Measurements from ENCODE around the gene ZBED4. TPM values are rescaled to one million over a fixed set of nuclear protein-coding genes. Genes with fewer than 3 reads are reported as not detected.

Gene ZBED4
- total RNA-seq, 2 experiments from 2014 or later: 19.7 to 20.1 TPM

DNA sequence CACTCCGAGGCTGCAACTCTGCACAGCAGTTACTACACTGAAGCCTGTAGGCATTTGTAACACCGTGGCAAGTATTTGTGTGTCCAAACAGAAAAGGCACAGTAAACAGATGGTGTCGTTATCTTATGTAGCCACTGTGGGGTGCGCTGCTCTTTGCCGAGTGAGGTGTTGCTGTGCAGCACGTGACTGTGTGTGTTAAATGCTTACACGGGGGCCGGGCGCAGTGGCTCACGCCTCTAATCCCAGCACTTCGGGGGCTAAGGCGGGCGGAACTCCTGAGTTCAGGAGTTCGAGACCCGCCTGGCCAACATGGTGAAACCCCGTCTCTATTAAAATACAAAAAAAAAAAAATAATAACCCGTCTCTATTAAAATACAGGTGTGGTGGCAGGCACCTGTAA lies 11.5 kb downstream of the ZBED4 start:
- H3K27ac Mint-ChIP-seq: no peak overlapping the region
- ATAC-seq (no peak), DNase-seq (no peak)
- H3K4me1 Mint-ChIP-seq (ENCODE audit: low read depth): peaks cover 64% of the 10 kb centered on the region
- TF ChIP-seq, protein P1, sequence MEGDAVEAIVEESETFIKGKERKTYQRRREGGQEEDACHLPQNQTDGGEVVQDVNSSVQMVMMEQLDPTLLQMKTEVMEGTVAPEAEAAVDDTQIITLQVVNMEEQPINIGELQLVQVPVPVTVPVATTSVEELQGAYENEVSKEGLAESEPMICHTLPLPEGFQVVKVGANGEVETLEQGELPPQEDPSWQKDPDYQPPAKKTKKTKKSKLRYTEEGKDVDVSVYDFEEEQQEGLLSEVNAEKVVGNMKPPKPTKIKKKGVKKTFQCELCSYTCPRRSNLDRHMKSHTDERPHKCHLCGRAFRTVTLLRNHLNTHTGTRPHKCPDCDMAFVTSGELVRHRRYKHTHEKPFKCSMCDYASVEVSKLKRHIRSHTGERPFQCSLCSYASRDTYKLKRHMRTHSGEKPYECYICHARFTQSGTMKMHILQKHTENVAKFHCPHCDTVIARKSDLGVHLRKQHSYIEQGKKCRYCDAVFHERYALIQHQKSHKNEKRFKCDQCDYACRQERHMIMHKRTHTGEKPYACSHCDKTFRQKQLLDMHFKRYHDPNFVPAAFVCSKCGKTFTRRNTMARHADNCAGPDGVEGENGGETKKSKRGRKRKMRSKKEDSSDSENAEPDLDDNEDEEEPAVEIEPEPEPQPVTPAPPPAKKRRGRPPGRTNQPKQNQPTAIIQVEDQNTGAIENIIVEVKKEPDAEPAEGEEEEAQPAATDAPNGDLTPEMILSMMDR (IDR thresholded peaks at IDR 0.05): no peak
- no peak overlapping the region for H3K4me3 Mint-ChIP-seq
- intact Hi-C loops (cut with micrococcal nuclease): no loop called here
- peaks cover 25% of the 10 kb centered on the region for H3K9me3 Mint-ChIP-seq
- peaks cover 55% of the 10 kb centered on the region for H3K36me3 Mint-ChIP-seq (ENCODE audit: low read depth)
- no peaks in the 10 kb centered on the region for H3K27me3 Mint-ChIP-seq
- ChIA-PET CTCF (no interaction called here), POLR2A (no interaction called here)

DNA sequence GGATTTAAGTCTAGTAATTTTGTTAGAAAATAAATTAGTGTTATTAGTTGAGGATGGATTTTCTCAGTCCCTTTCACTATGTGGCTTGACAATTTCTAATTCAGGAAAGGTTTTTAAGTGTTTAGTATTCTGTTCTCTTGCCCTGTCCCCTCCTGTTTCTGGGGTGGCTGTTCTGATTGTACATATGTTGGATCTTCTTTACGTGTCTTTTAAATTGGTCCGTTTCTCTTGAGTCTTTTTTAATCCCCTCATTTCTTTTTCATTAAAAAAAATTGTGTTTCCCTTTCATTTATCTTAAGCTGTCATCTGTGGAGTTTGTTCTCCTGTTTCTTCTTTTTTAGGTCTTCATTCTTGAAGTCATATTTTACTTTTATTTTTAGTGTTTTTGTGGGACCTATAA lies 12.5 kb downstream of the ZBED4 start:
- ChIA-PET CTCF (interaction anchor here (0.7 kb wide), 1 partner anchor 130 kb away, joined by 3 read pairs; no protein-coding TSS in a partner anchor), POLR2A (no interaction called here)
- peaks cover 61% of the 10 kb centered on the region for H3K36me3 Mint-ChIP-seq (ENCODE audit: low read depth)
- ATAC-seq: no peak
- H3K4me3 Mint-ChIP-seq: no peak overlapping the region
- TF ChIP-seq, protein P1 (IDR thresholded peaks at IDR 0.05): no peak
- peaks cover 25% of the 10 kb centered on the region for H3K9me3 Mint-ChIP-seq
- H3K4me1 Mint-ChIP-seq (ENCODE audit: low read depth): peaks cover 67% of the 10 kb centered on the region
- no peaks in the 10 kb centered on the region for H3K27me3 Mint-ChIP-seq
- no peak for DNase-seq
- H3K27ac Mint-ChIP-seq: no peak overlapping the region
- intact Hi-C loops (cut with micrococcal nuclease): no loop called here

DNA sequence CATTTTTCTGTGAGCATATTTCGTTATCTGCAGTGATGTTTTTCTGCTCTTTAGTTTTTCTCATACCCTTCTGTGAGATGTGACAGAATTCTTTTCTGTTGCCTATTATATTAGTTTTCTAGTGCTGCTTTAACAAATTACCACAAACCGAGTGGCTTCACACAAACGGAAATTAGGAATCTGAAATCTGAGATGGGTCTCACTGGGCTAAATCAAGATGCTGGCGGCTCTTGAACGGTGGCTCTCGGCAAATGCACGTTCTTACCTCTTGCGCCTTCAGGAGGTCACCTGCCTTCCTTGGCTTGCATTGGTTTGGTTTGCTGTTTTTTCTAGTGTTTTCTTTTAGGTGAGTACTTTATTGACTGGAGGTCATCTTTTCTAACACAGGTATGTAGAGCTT lies 13.0 kb downstream of the ZBED4 start:
- ChIA-PET CTCF (interaction anchor here (0.7 kb wide), 1 partner anchor 130 kb away, joined by 3 read pairs; no protein-coding TSS in a partner anchor), POLR2A (interaction anchor here (2.8 kb wide), 1 partner anchor 12 kb away, joined by 10 read pairs; the partner anchor contains the start of gene ZBED4)
- Mint-ChIP-seq H3K27me3 (no peaks in the 10 kb centered on the region), H3K27ac (peak overlapping the region; percentile 28), H3K36me3 (ENCODE audit: low read depth) (peaks cover 61% of the 10 kb centered on the region), H3K4me3 (peak overlapping the region; percentile 5), H3K9me3 (peaks cover 25% of the 10 kb centered on the region), H3K4me1 (ENCODE audit: low read depth) (peaks cover 64% of the 10 kb centered on the region)
- intact Hi-C loops (cut with micrococcal nuclease): no loop called here
- no peak for ATAC-seq
- DNase-seq: no peak
- TF ChIP-seq, protein P1 (IDR thresholded peaks at IDR 0.05): no peak

DNA sequence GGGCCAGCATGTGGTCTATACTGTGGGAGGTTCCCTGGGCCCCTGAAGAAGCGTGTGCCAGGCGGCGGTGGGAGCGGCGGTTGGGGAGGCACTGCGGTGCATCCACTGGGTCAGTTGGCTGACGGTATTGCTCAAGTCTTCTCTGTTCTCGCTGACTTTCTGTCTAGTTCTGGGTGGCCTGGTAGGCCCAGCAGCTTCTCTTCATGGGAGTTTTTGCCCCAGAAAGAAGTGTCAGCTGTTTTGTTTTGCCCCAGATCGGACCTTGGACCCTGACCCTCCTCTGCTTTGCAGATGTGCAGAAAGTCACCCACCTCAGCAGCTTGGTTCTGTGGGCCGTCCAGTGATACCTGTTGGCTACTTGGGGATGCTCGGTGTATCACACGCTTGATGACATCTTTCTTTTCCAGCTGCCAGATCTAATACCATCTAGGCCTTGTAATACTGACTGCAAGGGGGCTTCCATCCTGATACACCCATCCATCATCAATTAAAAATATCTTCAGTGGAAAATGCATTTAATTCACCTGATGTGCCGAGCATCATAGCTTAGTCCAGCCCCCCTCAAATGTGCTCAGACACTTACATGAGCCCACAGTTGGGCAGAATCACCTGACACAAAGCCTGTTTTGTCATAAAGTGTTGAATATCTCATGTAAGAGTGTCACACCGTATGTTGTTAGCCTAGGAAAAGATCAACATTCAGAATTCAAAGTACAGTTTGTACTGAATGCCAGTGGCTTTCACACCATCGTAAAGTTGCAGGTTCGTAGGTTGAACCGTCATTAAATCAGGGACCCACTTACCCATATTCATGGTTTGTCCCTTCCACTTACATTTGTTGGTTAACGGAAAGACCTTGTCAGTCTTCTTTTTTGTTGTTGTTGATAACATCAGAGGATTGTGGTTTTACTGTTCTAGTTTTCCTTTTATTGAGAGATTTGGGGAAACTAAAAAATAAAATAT lies 13.9 kb downstream of the ZBED4 start:
- Mint-ChIP-seq H3K27me3 (no peaks in the 10 kb centered on the region), H3K36me3 (ENCODE audit: low read depth) (peaks cover 65% of the 10 kb centered on the region), H3K27ac (peak overlapping the region; percentile 28), H3K4me1 (ENCODE audit: low read depth) (peaks cover 63% of the 10 kb centered on the region), H3K9me3 (peaks cover 25% of the 10 kb centered on the region), H3K4me3 (no peak overlapping the region)
- intact Hi-C loops (cut with micrococcal nuclease): no loop called here
- ChIA-PET POLR2A (interaction anchor here (2.8 kb wide), 1 partner anchor 13 kb away, joined by 10 read pairs; the partner anchor contains the start of gene ZBED4), CTCF (interaction anchor here (1.5 kb wide), 1 partner anchor 13 kb away, joined by 4 read pairs; no protein-coding TSS in a partner anchor)
- DNase-seq (no peak), ATAC-seq (peak; percentile 48)
- TF ChIP-seq, protein P1 (IDR thresholded peaks at IDR 0.05): no peak

Measured in activated CD8-positive, alpha-beta T cell treated with anti-CD3 and anti-CD28 coated beads for 36 hours (primary cell).